CD4-positive, alpha-beta T cell (primary cell): ENCODE data around the gene CGREF1. TPM values are rescaled to one million over a fixed set of nuclear protein-coding genes. Genes with fewer than 3 reads are reported as not detected.
A peak's percentile ranks its signal among the peaks of the same experiment; 100 is the strongest.
"Not testable (repeated sequence)": the region's sequence is repeated elsewhere in the genome, so short reads cannot be mapped to it uniquely, and the experiment has no call there.

Source experiments
- ATAC-seq: fragments of 200-7000 bp; cut with Tn5 transposase; one replicate; pipeline ENCODE4 v1.10.0; 2022; ENCODE audit warnings: mild to moderate bottlenecking; ENCODE audit not compliant: poor library complexity
- CTCF ChIA-PET: fragments of 350-600 bp; sonication (Branson Sonifier 250); formaldehyde crosslinking; loops from one replicate; lab custom pipeline; 2021; ENCODE audit warnings: antibody characterized with exemption, inconsistent platforms; lab: Charles Lee
- POLR2A ChIA-PET: fragments of 350-600 bp; sonication (Branson Sonifier 250); formaldehyde crosslinking; loops from one replicate; lab custom pipeline; 2021; ENCODE audit warnings: antibody characterized with exemption, inconsistent platforms; lab: Charles Lee
- DNase-seq, 14 experiments: peaks; one replicate each; pipeline ENCODE4 v3.0.0-alpha.2; 2013 to 2020; ENCODE audit warnings: mixed read lengths in 2 of 14
- H3K27ac ChIP-seq, 2 donors: one replicate each; pipeline versions ENCODE4 v1.5.1 to v1.7.0; 2013; ENCODE audit warnings: low read length in 2 of 2, low read depth in 1 of 2, mild to moderate bottlenecking in 1 of 2
- H3K27me3 ChIP-seq, 2 experiments: 1 replicate in 1 of 2; 2 replicates in 1 of 2; pipeline versions ENCODE4 v1.6.1 to v1.7.0; 2013; ENCODE audit warnings: low read length in 2 of 2, control low read depth in 1 of 2, mild to moderate bottlenecking in 1 of 2, moderate library complexity in 1 of 2; ENCODE audit not compliant: insufficient read depth in 2 of 2, control insufficient read depth in 1 of 2
- H3K36me3 ChIP-seq: one replicate; pipeline ENCODE4 v1.6.1; 2013; ENCODE audit warnings: low read length, control low read depth; ENCODE audit not compliant: insufficient read depth
- H3K4me1 ChIP-seq: one replicate; pipeline ENCODE4 v1.6.1; 2013; ENCODE audit warnings: low read length, control low read depth; ENCODE audit not compliant: insufficient read depth
- H3K4me3 ChIP-seq: one replicate; pipeline ENCODE4 v1.5.1; 2013; ENCODE audit warnings: mild to moderate bottlenecking, low read length, moderate library complexity
- H3K9me3 ChIP-seq, 2 experiments: 1 replicate in 1 of 2; 2 replicates in 1 of 2; pipeline versions ENCODE4 v1.6.1 to v1.7.0; 2013; ENCODE audit warnings: low read length in 2 of 2, mild to moderate bottlenecking in 2 of 2, control low read depth in 1 of 2, moderate library complexity in 1 of 2; ENCODE audit not compliant: control insufficient read depth in 1 of 2, insufficient read depth in 1 of 2
- H3K27ac Mint-ChIP-seq: one replicate; pipeline ENCODE4 v1.8.0; 2020; ENCODE audit warnings: mixed read lengths
- H3K27me3 Mint-ChIP-seq: one replicate; pipeline ENCODE4 v1.8.0; 2021; ENCODE audit warnings: mixed read lengths
- H3K36me3 Mint-ChIP-seq: one replicate; pipeline ENCODE4 v1.8.0; 2021; ENCODE audit warnings: low read depth, mixed read lengths
- H3K4me1 Mint-ChIP-seq: one replicate; pipeline ENCODE4 v1.8.0; 2021; ENCODE audit warnings: low read depth, mixed read lengths
- H3K4me3 Mint-ChIP-seq: one replicate; pipeline ENCODE4 v1.8.0; 2020; ENCODE audit warnings: mild to moderate bottlenecking, mixed read lengths
- H3K9me3 Mint-ChIP-seq: one replicate; pipeline ENCODE4 v1.8.0; 2020; ENCODE audit warnings: mixed read lengths
- CTCF ChIP-seq: fragments of 200-600 bp; IDR thresholded peaks from one replicate; pipeline ENCODE4 v1.8.0; 2022; ENCODE audit warnings: antibody characterized with exemption, mild to moderate bottlenecking
- intact Hi-C, 2 experiments: fragments of 100-400 bp; cut with DNase I in 1 of 2; cut with micrococcal nuclease in 1 of 2; formaldehyde crosslinking; loops; one replicate each; pipeline versions ENCODE4 v1.15.1 to v1.9.0; 2023 to 2025; cut with DNase I, micrococcal nuclease
- total RNA-seq, 174 experiments: library from RNA in 2 of 174; stranded (reverse) in 2 of 174; gene quantifications; one replicate each; pipeline ENCODE4 v1.2.3 and lab custom pipeline; 2021 to 2026

The CGREF1 gene
- total RNA-seq, 2 experiments from 2014 or later = not detected

- no peaks in the 10 kb centered on the region for H3K9me3 ChIP-seq
- no peaks in the 10 kb centered on the region for H3K36me3 ChIP-seq
- no peak within 1 kb of the TSS for H3K27ac ChIP-seq
- Mint-ChIP-seq H3K36me3 (no peaks in the 10 kb centered on the region), H3K27ac (no peak within 1 kb of the TSS), H3K4me3 (no peak within 1 kb of the TSS), H3K9me3 (no peaks in the 10 kb centered on the region), H3K27me3 (no peaks in the 10 kb centered on the region), H3K4me1 (peaks cover 53% of the 10 kb centered on the region)
- peaks cover 50% of the 10 kb centered on the region for H3K4me1 ChIP-seq
- no peak for TF ChIP-seq CTCF
- no peaks in the 10 kb centered on the region for H3K27me3 ChIP-seq
- DNase-seq (no peak), ATAC-seq (no peak)
- ChIA-PET CTCF (no interaction called here), POLR2A (interaction anchor here (9.9 kb wide), 1 partner anchor 8 kb away, joined by 161 read pairs; the partner anchor contains the start of gene OST4)
- H3K4me3 ChIP-seq = no peak within 1 kb of the TSS
- intact Hi-C loops = no loop called here
Observed at GRCh38 chr2:27078267-27079194, 40.4 kb downstream of the CGREF1 start, which contains the start of gene EMILIN1. EMILIN1 (plus strand) TSS chr2:27078615; CDS start chr2:27079066, 451 bp downstream.

GRCh38 chr2:27077231-27077630 is 41.7 kb downstream of the CGREF1 start:
- no peaks in the 10 kb centered on the region for H3K9me3 ChIP-seq
- peaks cover 51% of the 10 kb centered on the region for H3K4me1 ChIP-seq
- no peak for DNase-seq
- ATAC-seq = no peak
- Mint-ChIP-seq H3K36me3 (no peaks in the 10 kb centered on the region), H3K4me3 (no peak overlapping the region), H3K27me3 (no peaks in the 10 kb centered on the region), H3K27ac (no peak overlapping the region), H3K9me3 (no peaks in the 10 kb centered on the region), H3K4me1 (peaks cover 66% of the 10 kb centered on the region)
- intact Hi-C loops = no loop called here
- H3K4me3 ChIP-seq = no peak overlapping the region
- no peak overlapping the region for H3K27ac ChIP-seq
- ChIA-PET POLR2A (interaction anchor here (13.4 kb wide), 1 partner anchor 22 kb away, joined by 301 read pairs; the partner anchor contains the start of gene AGBL5), CTCF (no interaction called here)
- H3K36me3 ChIP-seq = no peaks in the 10 kb centered on the region
- no peak for TF ChIP-seq CTCF
- no peaks in the 10 kb centered on the region for H3K27me3 ChIP-seq

GRCh38 chr2:27076323-27076722 is 42.6 kb downstream of the CGREF1 start:
- H3K4me1 ChIP-seq = peaks cover 46% of the 10 kb centered on the region
- ATAC-seq (no peak), DNase-seq (no peak)
- ChIA-PET CTCF (interaction anchor here (0.6 kb wide), 1 partner anchor 32 kb away, joined by 3 read pairs; no protein-coding TSS in a partner anchor), POLR2A (interaction anchor here (13.4 kb wide), 1 partner anchor 21 kb away, joined by 301 read pairs; the partner anchor contains the start of gene AGBL5)
- Mint-ChIP-seq H3K27ac (no peak overlapping the region), H3K4me1 (peaks cover 64% of the 10 kb centered on the region), H3K9me3 (no peaks in the 10 kb centered on the region), H3K36me3 (peaks cover 1% of the 10 kb centered on the region), H3K4me3 (peak overlapping the region; percentile 83), H3K27me3 (no peaks in the 10 kb centered on the region)
- TF ChIP-seq CTCF = no peak
- no peak overlapping the region for H3K27ac ChIP-seq
- H3K27me3 ChIP-seq = no peaks in the 10 kb centered on the region
- H3K9me3 ChIP-seq = no peaks in the 10 kb centered on the region
- intact Hi-C loops = no loop called here
- H3K4me3 ChIP-seq = no peak overlapping the region
- H3K36me3 ChIP-seq = no peaks in the 10 kb centered on the region

GRCh38 chr2:27075566-27075871 is 43.4 kb downstream of the CGREF1 start:
- POLR2A ChIA-PET = interaction anchor here (10.6 to 13.4 kb wide), 2 partner anchors 8 to 20 kb away, joined by 161 to 301 read pairs; partner anchors contain the start of genes AGBL5 and KHK
- intact Hi-C loops, H3K9me3 Mint-ChIP-seq, H3K27me3 ChIP-seq, H3K36me3 Mint-ChIP-seq, CTCF ChIA-PET, H3K27me3 Mint-ChIP-seq, ATAC-seq, H3K36me3 ChIP-seq, H3K4me3 ChIP-seq, DNase-seq, H3K9me3 ChIP-seq: not testable (repeated sequence)
- peaks cover 45% of the 10 kb centered on the region for H3K4me1 ChIP-seq
- peaks cover 65% of the 10 kb centered on the region for H3K4me1 Mint-ChIP-seq
- H3K4me3 Mint-ChIP-seq = peak overlapping the region; percentile 80
- peak overlapping the region; percentile 73 for H3K27ac Mint-ChIP-seq
- H3K27ac ChIP-seq = peak overlapping the region in 1 of 2 donors; percentile 22
